K562 (cell line): ENCODE measurements around the gene SLC16A1. TPM values are rescaled to one million over a fixed set of nuclear protein-coding genes. Genes with fewer than 3 reads are reported as not detected.

Experiments
- CCNT2 ChIP-seq: IDR thresholded peaks from 2 replicates; pipeline ENCODE4 v1.6.1; 2011; ENCODE audit warnings: borderline replicate concordance, low read depth, mild to moderate bottlenecking, moderate library complexity, mixed read lengths, low read length; ENCODE audit not compliant: insufficient read length; ENCODE audit errors: extremely low read depth
- CHD4 ChIP-seq: fragments of 200-600 bp; sonication (generic); IDR thresholded peaks from 3 replicates; pipeline ENCODE4 v1.6.1; 2012; ENCODE audit warnings: low read depth, mild to moderate bottlenecking, mixed read lengths, low read length, inconsistent platforms; ENCODE audit not compliant: insufficient read depth, insufficient replicate concordance, poor library complexity, severe bottlenecking
- FOSL1 ChIP-seq: fragments of 200-800 bp; sonication (Bioruptor generic); conservative IDR thresholded peaks from 2 replicates; pipeline ENCODE4 v1.6.1; 2016; ENCODE audit warnings: missing genetic modification characterization, missing compliant biosample characterization
- FUS ChIP-seq: fragments of 200-400 bp; formaldehyde crosslinking; optimal IDR thresholded peaks from 2 replicates; pipeline ENCODE3; 2017; ENCODE audit warnings: low read depth, low read length
- GABPB2 ChIP-seq: fragments of 250-450 bp; sonication (Bioruptor Pico); conservative IDR thresholded peaks from 2 replicates; pipeline ENCODE4 v1.5.1; 2021; ENCODE audit warnings: mild to moderate bottlenecking
- JUND ChIP-seq, 2 experiments: IDR thresholded peaks; 2 replicates in 1 of 2; 3 replicates in 1 of 2; pipeline ENCODE4 v1.6.1; 2011; ENCODE audit warnings: borderline replicate concordance in 2 of 2, low read depth in 2 of 2, low read length in 2 of 2, improper control_type of control experiment in 1 of 2, missing biosample characterization in 1 of 2, missing genetic modification characterization in 1 of 2, missing genetic modification reagents in 1 of 2
- NFATC3 ChIP-seq: fragments of 450-650 bp; IDR thresholded peaks from 2 replicates; pipeline ENCODE4 v1.6.1; 2017; ENCODE audit warnings: mild to moderate bottlenecking
- NR1H2 ChIP-seq: sonication (generic); formaldehyde crosslinking; IDR thresholded peaks from 2 replicates; pipeline ENCODE4 v1.4.0; 2020; ENCODE audit warnings: mild to moderate bottlenecking, missing genetic modification reagents
- NR3C1 ChIP-seq: sonication (generic); formaldehyde crosslinking; IDR thresholded peaks from 2 replicates; pipeline ENCODE4 v1.8.1; 2022; ENCODE audit warnings: missing genetic modification reagents
- PTTG1 ChIP-seq: fragments of 450-650 bp; IDR thresholded peaks from 2 replicates; pipeline ENCODE4 v1.6.1; 2016; ENCODE audit warnings: low read depth, mild to moderate bottlenecking, missing genetic modification characterization, missing compliant biosample characterization
- RCOR1 ChIP-seq, 2 experiments: IDR thresholded peaks; 2 replicates each; pipeline ENCODE4 v1.6.1; 2012; ENCODE audit warnings: low read depth in 2 of 2, low read length in 2 of 2, borderline replicate concordance in 1 of 2, improper control_type of control experiment in 1 of 2
- SLC30A9 ChIP-seq: fragments of 250-450 bp; sonication (Bioruptor Pico); IDR thresholded peaks from 2 replicates; pipeline ENCODE4 v1.8.0; 2022; ENCODE audit warnings: mild to moderate bottlenecking, moderate library complexity
- SMAD3 ChIP-seq: fragments of 450-650 bp; formaldehyde crosslinking; conservative IDR thresholded peaks from 2 replicates; pipeline ENCODE4 v1.4.0; 2020; ENCODE audit warnings: mild to moderate bottlenecking
- TRIM24 ChIP-seq, 2 experiments: fragments of 450-650 bp; IDR thresholded peaks; 2 replicates each; pipeline ENCODE4 v1.6.1; 2016
- ZBTB17 ChIP-seq: fragments of 450-650 bp; formaldehyde crosslinking; IDR thresholded peaks from 2 replicates; pipeline ENCODE4 v1.4.0; 2020; ENCODE audit warnings: mild to moderate bottlenecking
- ZNF224 ChIP-seq: sonication (generic); formaldehyde crosslinking; IDR thresholded peaks from 2 replicates; pipeline ENCODE4 v1.8.0; 2022; ENCODE audit warnings: mild to moderate bottlenecking, missing genetic modification reagents
- ZNF24 ChIP-seq: fragments of 450-650 bp; IDR thresholded peaks from 2 replicates; pipeline ENCODE4 v1.6.1; 2016
- ZNF3 ChIP-seq: fragments of 250-450 bp; sonication (Bioruptor Pico); IDR thresholded peaks from 2 replicates; pipeline ENCODE4 v1.5.0; 2021; ENCODE audit warnings: mild to moderate bottlenecking, moderate library complexity
- ZNF436 ChIP-seq: fragments of 250-450, 450-650 bp; sonication (Bioruptor Pico); formaldehyde crosslinking; IDR thresholded peaks from 2 replicates; pipeline ENCODE4 v1.7.0; 2020; ENCODE audit warnings: mild to moderate bottlenecking
- polyA plus RNA-seq, 8 experiments: library from polyadenylated mRNA; depleted of rRNA in 4 of 8; stranded (reverse) in 5 of 8; unstranded in 3 of 8; fragments of >200 nt; fragmentation: Nextera tagmentation in 2 of 8; fragmentation: Illumina TruSeq in 1 of 8; extraction: Ambion mirVana in 2 of 8; extraction: Trizol in 1 of 8; gene quantifications; 2 replicates each; pipeline versions ENCODE4 v1.2.1 to v1.2.3, GENCODE V29; 2011 to 2014; ENCODE audit warnings: inconsistent platforms in 1 of 8, missing spikeins in 1 of 8
- total RNA-seq, 7 experiments: library from RNA; depleted of rRNA in 6 of 7; stranded (reverse); fragments of >200 nt in 6 of 7; fragmentation: Illumina TruSeq in 2 of 7; extraction: Trizol in 2 of 7; gene quantifications; 2 replicates each; pipeline versions ENCODE4 v1.2.1 to v1.2.3, GENCODE V29; 2011 to 2021; ENCODE audit warnings: low replicate concordance in 1 of 7
- TF ChIP-seq, protein P1 (sequence below): sonication (generic); formaldehyde crosslinking; IDR thresholded peaks from 2 replicates; pipeline ENCODE4 v1.8.1; 2023; ENCODE audit warnings: mild to moderate bottlenecking, missing genetic modification reagents
- TF ChIP-seq, protein P2 (sequence below): sonication (generic); formaldehyde crosslinking; IDR thresholded peaks from 2 replicates; pipeline ENCODE4 v1.8.1; 2023; ENCODE audit warnings: mild to moderate bottlenecking, missing genetic modification reagents
- TF ChIP-seq, protein P3 (sequence below): fragments of 450-650 bp; IDR thresholded peaks from 2 replicates; pipeline ENCODE4 v1.6.1; 2016; ENCODE audit warnings: low read depth, mild to moderate bottlenecking, moderate library complexity
- TF ChIP-seq, protein P4 (sequence below): sonication (generic); formaldehyde crosslinking; IDR thresholded peaks from 2 replicates; pipeline ENCODE4 v1.8.0; 2022; ENCODE audit warnings: missing genetic modification reagents, mild to moderate bottlenecking, borderline replicate concordance

Gene SLC16A1
- total and polyA plus RNA-seq, 9 of the 15 experiments (the other 6 are each of a cell fraction or from before 2014, with no cell fraction given): 73.1 to 244 (median 117) TPM

DNA sequence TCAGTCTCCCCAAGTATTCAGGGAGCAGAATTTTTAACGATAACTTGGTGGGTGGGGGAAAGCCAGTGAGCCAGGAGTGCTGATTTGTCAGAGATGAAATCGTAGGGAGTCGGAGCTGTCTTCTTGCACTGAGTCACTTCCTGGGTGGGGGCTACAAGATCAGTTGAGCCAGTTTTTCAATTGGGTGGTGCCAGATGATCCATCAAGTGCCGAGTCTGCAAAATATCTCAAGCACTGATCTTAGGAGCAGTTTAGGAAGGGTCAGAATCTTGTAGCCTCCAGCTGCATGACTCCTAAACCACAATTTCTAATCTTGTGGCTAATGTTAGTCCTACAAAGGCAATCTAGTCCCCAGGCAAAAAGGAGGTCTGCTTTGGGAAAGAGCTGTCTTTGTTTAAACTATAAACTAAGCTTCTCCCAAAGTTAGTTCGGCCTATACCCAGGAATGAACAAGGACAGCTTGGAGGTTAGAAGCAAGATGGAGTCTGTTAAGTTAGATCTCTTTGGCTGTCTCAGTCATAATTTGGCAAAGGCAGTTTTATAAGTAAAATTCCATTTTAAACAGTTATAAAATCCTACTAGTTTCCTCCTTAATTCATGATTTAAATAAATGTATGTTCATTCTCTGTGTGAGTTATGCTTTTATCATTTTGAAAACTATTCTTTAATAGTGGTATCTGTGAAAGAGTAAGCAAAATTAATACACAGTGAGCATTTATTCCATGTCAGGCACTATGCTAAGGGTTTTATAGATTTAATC is 51.7 kb downstream of the SLC16A1 start (continued):
- no peak for TF ChIP-seq FUS
- TF ChIP-seq NR3C1 (CRISPR knock-in tag): no peak
- peak in 1 of 2 experiments; percentile 70; a peak in 2 of 4 replicates for TF ChIP-seq TRIM24 (IDR thresholded peaks at IDR 0.05)
- TF ChIP-seq RCOR1 (IDR thresholded peaks at IDR 0.05; ENCODE audit: borderline replicate concordance in 1 of 2, low read depth in 2 of 2, low read length in 2 of 2): peak in 1 of 2 experiments; percentile 68; a peak in 1 of 4 replicates
- TF ChIP-seq, protein P1, sequence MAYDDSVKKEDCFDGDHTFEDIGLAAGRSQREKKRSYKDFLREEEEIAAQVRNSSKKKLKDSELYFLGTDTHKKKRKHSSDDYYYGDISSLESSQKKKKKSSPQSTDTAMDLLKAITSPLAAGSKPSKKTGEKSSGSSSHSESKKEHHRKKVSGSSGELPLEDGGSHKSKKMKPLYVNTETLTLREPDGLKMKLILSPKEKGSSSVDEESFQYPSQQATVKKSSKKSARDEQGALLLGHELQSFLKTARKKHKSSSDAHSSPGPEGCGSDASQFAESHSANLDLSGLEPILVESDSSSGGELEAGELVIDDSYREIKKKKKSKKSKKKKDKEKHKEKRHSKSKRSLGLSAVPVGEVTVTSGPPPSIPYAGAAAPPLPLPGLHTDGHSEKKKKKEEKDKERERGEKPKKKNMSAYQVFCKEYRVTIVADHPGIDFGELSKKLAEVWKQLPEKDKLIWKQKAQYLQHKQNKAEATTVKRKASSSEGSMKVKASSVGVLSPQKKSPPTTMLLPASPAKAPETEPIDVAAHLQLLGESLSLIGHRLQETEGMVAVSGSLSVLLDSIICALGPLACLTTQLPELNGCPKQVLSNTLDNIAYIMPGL (CRISPR knock-in tag): no peak
- no peak for TF ChIP-seq GABPB2 (CRISPR knock-in tag)
- TF ChIP-seq ZNF224 (CRISPR knock-in tag): no peak
- no peak for TF ChIP-seq ZNF24
- no peak for TF ChIP-seq NR1H2 (CRISPR knock-in tag)
- TF ChIP-seq, protein P2, sequence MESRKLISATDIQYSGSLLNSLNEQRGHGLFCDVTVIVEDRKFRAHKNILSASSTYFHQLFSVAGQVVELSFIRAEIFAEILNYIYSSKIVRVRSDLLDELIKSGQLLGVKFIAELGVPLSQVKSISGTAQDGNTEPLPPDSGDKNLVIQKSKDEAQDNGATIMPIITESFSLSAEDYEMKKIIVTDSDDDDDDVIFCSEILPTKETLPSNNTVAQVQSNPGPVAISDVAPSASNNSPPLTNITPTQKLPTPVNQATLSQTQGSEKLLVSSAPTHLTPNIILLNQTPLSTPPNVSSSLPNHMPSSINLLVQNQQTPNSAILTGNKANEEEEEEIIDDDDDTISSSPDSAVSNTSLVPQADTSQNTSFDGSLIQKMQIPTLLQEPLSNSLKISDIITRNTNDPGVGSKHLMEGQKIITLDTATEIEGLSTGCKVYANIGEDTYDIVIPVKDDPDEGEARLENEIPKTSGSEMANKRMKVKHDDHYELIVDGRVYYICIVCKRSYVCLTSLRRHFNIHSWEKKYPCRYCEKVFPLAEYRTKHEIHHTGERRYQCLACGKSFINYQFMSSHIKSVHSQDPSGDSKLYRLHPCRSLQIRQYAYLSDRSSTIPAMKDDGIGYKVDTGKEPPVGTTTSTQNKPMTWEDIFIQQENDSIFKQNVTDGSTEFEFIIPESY (CRISPR knock-in tag): no peak; the same call in 1 of the 2 replicates
- TF ChIP-seq, protein P3, sequence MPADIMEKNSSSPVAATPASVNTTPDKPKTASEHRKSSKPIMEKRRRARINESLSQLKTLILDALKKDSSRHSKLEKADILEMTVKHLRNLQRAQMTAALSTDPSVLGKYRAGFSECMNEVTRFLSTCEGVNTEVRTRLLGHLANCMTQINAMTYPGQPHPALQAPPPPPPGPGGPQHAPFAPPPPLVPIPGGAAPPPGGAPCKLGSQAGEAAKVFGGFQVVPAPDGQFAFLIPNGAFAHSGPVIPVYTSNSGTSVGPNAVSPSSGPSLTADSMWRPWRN: peak; percentile 76
- peak; percentile 94 for TF ChIP-seq JUND (IDR thresholded peaks at IDR 0.05; ENCODE audit: borderline replicate concordance, low read depth, low read length)
- TF ChIP-seq JUND (tag; IDR thresholded peaks at IDR 0.05; ENCODE audit: borderline replicate concordance, low read depth, low read length): peak; percentile 91; the same call in 1 of the 3 replicates
- TF ChIP-seq CCNT2: peak; percentile 46
- TF ChIP-seq, protein P4, sequence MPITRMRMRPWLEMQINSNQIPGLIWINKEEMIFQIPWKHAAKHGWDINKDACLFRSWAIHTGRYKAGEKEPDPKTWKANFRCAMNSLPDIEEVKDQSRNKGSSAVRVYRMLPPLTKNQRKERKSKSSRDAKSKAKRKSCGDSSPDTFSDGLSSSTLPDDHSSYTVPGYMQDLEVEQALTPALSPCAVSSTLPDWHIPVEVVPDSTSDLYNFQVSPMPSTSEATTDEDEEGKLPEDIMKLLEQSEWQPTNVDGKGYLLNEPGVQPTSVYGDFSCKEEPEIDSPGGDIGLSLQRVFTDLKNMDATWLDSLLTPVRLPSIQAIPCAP (CRISPR knock-in tag): no peak
- no peak for TF ChIP-seq CHD4
- no peak for TF ChIP-seq ZNF436 (CRISPR knock-in tag)
- TF ChIP-seq FOSL1 (tag): peak; percentile 96
- TF ChIP-seq ZNF3 (CRISPR knock-in tag): no peak
- TF ChIP-seq SLC30A9 (CRISPR knock-in tag): no peak
- TF ChIP-seq NFATC3: no peak
- TF ChIP-seq ZBTB17 (CRISPR knock-in tag): no peak
- no peak for TF ChIP-seq SMAD3 (CRISPR knock-in tag)
- peak; percentile 77; the same call in 1 of the 2 replicates for TF ChIP-seq PTTG1
